ENCODE results near the gene PDHX. TPM values are rescaled to one million over a fixed set of nuclear protein-coding genes. Genes with fewer than 3 reads are reported as not detected.

The PDHX gene
- total and polyA plus RNA-seq, 10 of the 15 experiments (the other 5 are each of a cell fraction or from before 2014, with no cell fraction given): 14.5 to 41.9 (median 28.0) TPM

DNA sequence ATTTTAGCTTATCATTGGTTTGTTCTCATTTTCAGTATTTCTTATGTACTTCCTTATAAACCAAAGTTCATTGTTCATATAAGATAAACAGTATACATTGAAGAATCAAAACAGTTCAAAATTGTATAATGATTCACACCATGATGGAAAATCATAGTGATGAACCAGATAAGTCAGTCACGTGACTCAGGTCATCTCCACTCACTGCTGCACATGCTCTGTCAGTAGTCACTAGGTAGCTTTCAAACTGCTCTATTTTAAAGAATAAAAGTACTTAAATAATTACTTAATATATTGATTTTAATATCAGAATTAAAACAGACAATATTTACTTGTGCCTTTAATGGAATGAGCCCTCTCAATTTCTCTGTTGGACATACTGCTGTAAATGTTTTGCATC, 37.5 kb downstream of the PDHX start (continued):
- TF ChIP-seq CHD1 (IDR thresholded peaks at IDR 0.05; ENCODE audit: low read depth, low read length) (no peak), SUPT20H (IDR thresholded peaks at IDR 0.05; ENCODE audit: borderline replicate concordance, control insufficient read depth, low read depth, low read length) (no peak)

DNA sequence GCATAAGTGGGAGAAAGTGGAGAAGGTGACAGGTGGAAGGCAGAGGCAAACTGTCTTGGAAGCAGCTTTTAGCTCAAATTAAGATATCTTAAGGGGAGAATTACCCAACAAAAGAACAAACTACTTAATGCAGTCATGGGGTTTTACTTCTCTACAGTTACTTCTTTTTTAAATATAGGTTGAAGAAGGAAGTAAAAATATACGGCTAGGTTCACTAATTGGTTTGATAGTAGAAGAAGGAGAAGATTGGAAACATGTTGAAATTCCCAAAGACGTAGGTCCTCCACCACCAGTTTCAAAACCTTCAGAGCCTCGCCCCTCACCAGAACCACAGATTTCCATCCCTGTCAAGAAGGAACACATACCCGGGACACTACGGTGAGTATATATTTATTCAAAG, 40.8 kb downstream of the PDHX start:
- no TSS peak for BruUV-seq (replicated peaks)
- in situ Hi-C loops (cut with MboI) (no loop called here), intact Hi-C loops (cut with micrococcal nuclease; ENCODE audit: unreplicated experiment) (no loop called here)
- CTCF ChIA-PET: no interaction called here
- H4K20me1 ChIP-seq (ENCODE audit: control insufficient read depth, insufficient read depth): no peaks in the 10 kb centered on the region
- no peaks in the 10 kb centered on the region for H3K9me3 ChIP-seq (replicated peaks; ENCODE audit: control insufficient read depth, insufficient read depth, low read length)
- no peaks in the 10 kb centered on the region for H3K79me2 ChIP-seq (ENCODE audit: control insufficient read depth, insufficient read depth, low read length)
- RAD21 ChIA-PET (ENCODE audit: unreplicated experiment): no interaction called here
- POLR2A ChIA-PET: no interaction called here
- H3K36me3 ChIP-seq (ENCODE audit: control insufficient read depth in 2 of 2, insufficient read depth in 2 of 2, low read length in 1 of 2): peaks cover 0 to 7% of the 10 kb centered on the region in 2 experiments; a peak in 1 of 4 replicates
- no peak overlapping the region for H3K27ac ChIP-seq (ENCODE audit: control insufficient read depth, insufficient read depth)
- no peak overlapping the region for H3K9ac ChIP-seq (ENCODE audit: control insufficient read depth, insufficient read depth, low read length)
- SMC1A ChIA-PET (ENCODE audit: uncharacterized antibody, unreplicated experiment): interaction anchor here (1.7 kb wide), 2 partner anchors 13 kb away, joined by 3 to 4 read pairs; no protein-coding TSS in a partner anchor
- DNase-seq (ENCODE audit: low read depth, low spot score) (no peak), FAIRE-seq (no peak), ATAC-seq (no peak)
- H3K4me1 ChIP-seq (ENCODE audit: control insufficient read depth, insufficient read depth, low read length): no peaks in the 10 kb centered on the region
- no peak overlapping the region for H3K4me3 ChIP-seq
- TF ChIP-seq, protein P1, sequence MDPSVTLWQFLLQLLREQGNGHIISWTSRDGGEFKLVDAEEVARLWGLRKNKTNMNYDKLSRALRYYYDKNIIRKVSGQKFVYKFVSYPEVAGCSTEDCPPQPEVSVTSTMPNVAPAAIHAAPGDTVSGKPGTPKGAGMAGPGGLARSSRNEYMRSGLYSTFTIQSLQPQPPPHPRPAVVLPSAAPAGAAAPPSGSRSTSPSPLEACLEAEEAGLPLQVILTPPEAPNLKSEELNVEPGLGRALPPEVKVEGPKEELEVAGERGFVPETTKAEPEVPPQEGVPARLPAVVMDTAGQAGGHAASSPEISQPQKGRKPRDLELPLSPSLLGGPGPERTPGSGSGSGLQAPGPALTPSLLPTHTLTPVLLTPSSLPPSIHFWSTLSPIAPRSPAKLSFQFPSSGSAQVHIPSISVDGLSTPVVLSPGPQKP (IDR thresholded peaks at IDR 0.05; ENCODE audit: low read depth, low read length): no peak
- TF ChIP-seq, protein P2, sequence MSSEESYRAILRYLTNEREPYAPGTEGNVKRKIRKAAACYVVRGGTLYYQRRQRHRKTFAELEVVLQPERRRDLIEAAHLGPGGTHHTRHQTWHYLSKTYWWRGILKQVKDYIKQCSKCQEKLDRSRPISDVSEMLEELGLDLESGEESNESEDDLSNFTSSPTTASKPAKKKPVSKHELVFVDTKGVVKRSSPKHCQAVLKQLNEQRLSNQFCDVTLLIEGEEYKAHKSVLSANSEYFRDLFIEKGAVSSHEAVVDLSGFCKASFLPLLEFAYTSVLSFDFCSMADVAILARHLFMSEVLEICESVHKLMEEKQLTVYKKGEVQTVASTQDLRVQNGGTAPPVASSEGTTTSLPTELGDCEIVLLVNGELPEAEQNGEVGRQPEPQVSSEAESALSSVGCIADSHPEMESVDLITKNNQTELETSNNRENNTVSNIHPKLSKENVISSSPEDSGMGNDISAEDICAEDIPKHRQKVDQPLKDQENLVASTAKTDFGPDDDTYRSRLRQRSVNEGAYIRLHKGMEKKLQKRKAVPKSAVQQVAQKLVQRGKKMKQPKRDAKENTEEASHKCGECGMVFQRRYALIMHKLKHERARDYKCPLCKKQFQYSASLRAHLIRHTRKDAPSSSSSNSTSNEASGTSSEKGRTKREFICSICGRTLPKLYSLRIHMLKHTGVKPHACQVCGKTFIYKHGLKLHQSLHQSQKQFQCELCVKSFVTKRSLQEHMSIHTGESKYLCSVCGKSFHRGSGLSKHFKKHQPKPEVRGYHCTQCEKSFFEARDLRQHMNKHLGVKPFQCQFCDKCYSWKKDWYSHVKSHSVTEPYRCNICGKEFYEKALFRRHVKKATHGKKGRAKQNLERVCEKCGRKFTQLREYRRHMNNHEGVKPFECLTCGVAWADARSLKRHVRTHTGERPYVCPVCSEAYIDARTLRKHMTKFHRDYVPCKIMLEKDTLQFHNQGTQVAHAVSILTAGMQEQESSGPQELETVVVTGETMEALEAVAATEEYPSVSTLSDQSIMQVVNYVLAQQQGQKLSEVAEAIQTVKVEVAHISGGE (CRISPR knock-in tag; IDR thresholded peaks at IDR 0.05): no peak
- TF ChIP-seq RUNX3 (IDR thresholded peaks at IDR 0.05; ENCODE audit: low read length): no peak
- TF ChIP-seq WRNIP1 (IDR thresholded peaks at IDR 0.05; ENCODE audit: borderline replicate concordance, low read depth, low read length): no peak
- TF ChIP-seq TARDBP (IDR thresholded peaks at IDR 0.05; ENCODE audit: borderline replicate concordance): no peak
- H3K4me2 ChIP-seq (ENCODE audit: control insufficient read depth, insufficient read depth): no peak overlapping the region
- H2AFZ ChIP-seq (ENCODE audit: control insufficient read depth, low read depth, low read length): no peak overlapping the region
- 89% methylated on average over 5 of the region's 5 CpGs for WGBS (ENCODE audit: insufficient coverage, insufficient replicate concordance, low lambda C conversion rate, missing lambda C conversion rate)
- no peaks in the 10 kb centered on the region for H3K27me3 ChIP-seq (replicated peaks in 1 of 2; ENCODE audit: control insufficient read depth in 2 of 2, insufficient read depth in 2 of 2, low read length in 1 of 2)

All from GM12878 (cell line).